ENCODE results near the gene IFNA10. TPM values are rescaled to one million over a fixed set of nuclear protein-coding genes. Genes with fewer than 3 reads are reported as not detected.
"Not testable (repeated sequence)": the region's sequence is repeated elsewhere in the genome, so short reads cannot be mapped to it uniquely, and the experiment has no call there.

Gene IFNA10
- total RNA-seq, 1 experiment from 2014 or later, result not detected

DNA sequence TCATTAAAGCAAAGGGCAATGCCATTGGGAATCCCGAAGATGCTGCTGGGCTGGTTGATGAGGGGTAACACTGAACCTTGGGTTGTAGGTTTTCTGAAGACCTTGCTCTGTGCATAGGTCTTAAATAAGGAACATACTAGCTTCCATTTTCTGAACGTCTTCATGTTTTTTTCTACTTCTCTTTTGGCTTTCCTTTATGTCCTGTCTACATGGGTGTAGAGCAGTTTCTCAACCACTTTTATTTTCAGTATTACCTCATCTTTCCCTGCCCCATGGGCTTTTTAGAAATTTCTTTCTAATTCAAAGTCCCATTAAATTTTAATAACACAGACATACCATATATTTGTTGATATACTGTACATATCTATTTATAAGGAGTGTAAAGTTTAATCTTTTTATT is 33.0 kb upstream of the IFNA10 start, which contains the start of gene IFNA14:
Gene IFNA14 (minus strand): TSS at position 95 of the 400 bp plus-strand sequence. CDS start 70 bp downstream, at position 25.
- peaks cover 6% of the 10 kb centered on the region for H3K27me3 ChIP-seq (replicated peaks; ENCODE audit: insufficient read depth, low read depth, low read length, poor library complexity)
- ChIA-PET POLR2A (ENCODE audit: low non-redundant PET) (no interaction called here), CTCF (no interaction called here)
- no peak within 1 kb of the TSS for H3K27ac ChIP-seq (ENCODE audit: low read depth, low read length, poor library complexity, severe bottlenecking)
- DNase-seq (ENCODE audit: low spot score), result no peak
- intact Hi-C loops (cut with micrococcal nuclease; ENCODE audit: unreplicated experiment), result no loop called here
- no peaks in the 10 kb centered on the region for H3K4me1 ChIP-seq (ENCODE audit: insufficient read depth, low read length, poor library complexity, severe bottlenecking)
- no peaks in the 10 kb centered on the region for H3K36me3 ChIP-seq (ENCODE audit: insufficient read depth, low read length, poor library complexity, severe bottlenecking)
- BruUV-seq (replicated peaks), result no TSS peak
- no peaks in the 10 kb centered on the region for H3K9me3 ChIP-seq (ENCODE audit: low read depth, low read length, poor library complexity, severe bottlenecking)
- no peak within 1 kb of the TSS for H3K4me3 ChIP-seq (ENCODE audit: low read depth, low read length, poor library complexity, severe bottlenecking)
- TF ChIP-seq, protein P1, sequence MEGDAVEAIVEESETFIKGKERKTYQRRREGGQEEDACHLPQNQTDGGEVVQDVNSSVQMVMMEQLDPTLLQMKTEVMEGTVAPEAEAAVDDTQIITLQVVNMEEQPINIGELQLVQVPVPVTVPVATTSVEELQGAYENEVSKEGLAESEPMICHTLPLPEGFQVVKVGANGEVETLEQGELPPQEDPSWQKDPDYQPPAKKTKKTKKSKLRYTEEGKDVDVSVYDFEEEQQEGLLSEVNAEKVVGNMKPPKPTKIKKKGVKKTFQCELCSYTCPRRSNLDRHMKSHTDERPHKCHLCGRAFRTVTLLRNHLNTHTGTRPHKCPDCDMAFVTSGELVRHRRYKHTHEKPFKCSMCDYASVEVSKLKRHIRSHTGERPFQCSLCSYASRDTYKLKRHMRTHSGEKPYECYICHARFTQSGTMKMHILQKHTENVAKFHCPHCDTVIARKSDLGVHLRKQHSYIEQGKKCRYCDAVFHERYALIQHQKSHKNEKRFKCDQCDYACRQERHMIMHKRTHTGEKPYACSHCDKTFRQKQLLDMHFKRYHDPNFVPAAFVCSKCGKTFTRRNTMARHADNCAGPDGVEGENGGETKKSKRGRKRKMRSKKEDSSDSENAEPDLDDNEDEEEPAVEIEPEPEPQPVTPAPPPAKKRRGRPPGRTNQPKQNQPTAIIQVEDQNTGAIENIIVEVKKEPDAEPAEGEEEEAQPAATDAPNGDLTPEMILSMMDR (conservative IDR thresholded peaks at IDR 0.05; ENCODE audit: low read depth, low read length), result no peak
- TF ChIP-seq EZH2 (IDR thresholded peaks at IDR 0.05; ENCODE audit: borderline replicate concordance, low read depth, low read length, poor library complexity, severe bottlenecking), result no peak

DNA sequence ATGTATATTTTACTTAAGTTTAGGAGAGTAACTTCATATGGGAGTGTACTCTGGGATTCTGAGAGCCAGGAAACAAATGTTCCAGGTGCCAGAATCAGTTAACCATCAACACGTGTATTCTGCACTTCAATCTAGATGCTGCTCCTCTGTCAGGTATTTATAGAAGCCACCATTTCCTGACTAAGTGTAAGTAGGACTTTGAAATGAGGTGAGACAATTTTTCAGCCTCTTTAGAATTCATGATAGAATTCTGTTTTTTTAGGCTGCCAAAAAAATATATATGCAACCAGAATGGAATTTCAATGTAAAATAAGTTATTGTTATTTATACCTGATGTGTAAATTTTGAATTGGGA is 29.4 kb upstream of the IFNA10 start:
- intact Hi-C loops (cut with micrococcal nuclease; ENCODE audit: unreplicated experiment); CTCF ChIA-PET; H3K4me1 ChIP-seq (ENCODE audit: insufficient read depth, low read length, poor library complexity, severe bottlenecking); H3K36me3 ChIP-seq (ENCODE audit: insufficient read depth, low read length, poor library complexity, severe bottlenecking); H3K9me3 ChIP-seq (ENCODE audit: low read depth, low read length, poor library complexity, severe bottlenecking); POLR2A ChIA-PET (ENCODE audit: low non-redundant PET); H3K27ac ChIP-seq (ENCODE audit: low read depth, low read length, poor library complexity, severe bottlenecking); H3K4me3 ChIP-seq (ENCODE audit: low read depth, low read length, poor library complexity, severe bottlenecking); H3K27me3 ChIP-seq (replicated peaks; ENCODE audit: insufficient read depth, low read depth, low read length, poor library complexity); DNase-seq (ENCODE audit: low spot score); BruUV-seq (replicated peaks): not testable (repeated sequence)

- intact Hi-C loops (cut with micrococcal nuclease; ENCODE audit: unreplicated experiment), result not testable (repeated sequence)
Observed at GRCh38 chr9:21235468-21236359, 28.8 kb upstream of the IFNA10 start.

More at GRCh38 chr9:21235468-21236359, 28.8 kb upstream of the IFNA10 start:
- H3K4me3 ChIP-seq (ENCODE audit: low read depth, low read length, poor library complexity, severe bottlenecking); H3K4me1 ChIP-seq (ENCODE audit: insufficient read depth, low read length, poor library complexity, severe bottlenecking); H3K27me3 ChIP-seq (replicated peaks; ENCODE audit: insufficient read depth, low read depth, low read length, poor library complexity); H3K9me3 ChIP-seq (ENCODE audit: low read depth, low read length, poor library complexity, severe bottlenecking); CTCF ChIA-PET; POLR2A ChIA-PET (ENCODE audit: low non-redundant PET); H3K27ac ChIP-seq (ENCODE audit: low read depth, low read length, poor library complexity, severe bottlenecking); BruUV-seq (replicated peaks); H3K36me3 ChIP-seq (ENCODE audit: insufficient read depth, low read length, poor library complexity, severe bottlenecking): not testable (repeated sequence)
- TF ChIP-seq, protein P1 (conservative IDR thresholded peaks at IDR 0.05; ENCODE audit: low read depth, low read length), result peak; percentile 50
- DNase-seq (ENCODE audit: low spot score), result peak; percentile 32

Data from A673 (cell line).